ENCODE results near the gene EML5. TPM values are rescaled to one million over a fixed set of nuclear protein-coding genes. Genes with fewer than 3 reads are reported as not detected.

The EML5 gene
- total RNA-seq, 2 donors from 2014 or later: 8.3 to 17.2 TPM

- Histone ChIP-seq H3K9me3 (no peaks in the 10 kb centered on the region), H3K27ac (no peak overlapping the region), H3K27me3 (replicated peaks; ENCODE audit: insufficient read depth) (no peaks in the 10 kb centered on the region), H3K4me1 (replicated peaks) (no peaks in the 10 kb centered on the region), H3K4me3 (no peak overlapping the region), H3K36me3 (no peaks in the 10 kb centered on the region)
- DNase-seq (ENCODE audit: low spot score): no peak
- intact Hi-C loops (cut with DNase I): no loop called here
- TF ChIP-seq POLR2AphosphoS5 (IDR thresholded peaks at IDR 0.05) (no peak), CTCF (IDR thresholded peaks at IDR 0.05) (no peak)
Observed at GRCh38 chr14:88808359-88808758, 15.6 kb upstream of the EML5 start.

- WGBS: 23% methylated on average over 1 of the region's 1 CpG
Observed at GRCh38 chr14:88804477-88804876, 11.7 kb upstream of the EML5 start.

GRCh38 chr14:88804035-88804434 lies 11.3 kb upstream of the EML5 start:
- DNase-seq (ENCODE audit: low spot score): no peak
- H3K27ac ChIP-seq: no peak overlapping the region
- no peaks in the 10 kb centered on the region for H3K36me3 ChIP-seq
- H3K9me3 ChIP-seq: no peaks in the 10 kb centered on the region
- intact Hi-C loops (cut with DNase I): no loop called here
- 65% methylated on average over 2 of the region's 2 CpGs for WGBS
- no peaks in the 10 kb centered on the region for H3K4me1 ChIP-seq (replicated peaks)
- TF ChIP-seq POLR2A (IDR thresholded peaks at IDR 0.05): no peak
- no peak for TF ChIP-seq POLR2AphosphoS5 (IDR thresholded peaks at IDR 0.05)
- no peak for TF ChIP-seq CTCF (IDR thresholded peaks at IDR 0.05)
- H3K27me3 ChIP-seq (replicated peaks; ENCODE audit: insufficient read depth): no peaks in the 10 kb centered on the region
- H3K4me3 ChIP-seq: no peak overlapping the region

More at GRCh38 chr14:88804477-88804876, 11.7 kb upstream of the EML5 start:
- Histone ChIP-seq H3K27me3 (replicated peaks; ENCODE audit: insufficient read depth) (no peaks in the 10 kb centered on the region), H3K36me3 (no peaks in the 10 kb centered on the region), H3K4me1 (replicated peaks) (no peaks in the 10 kb centered on the region), H3K9me3 (no peaks in the 10 kb centered on the region), H3K27ac (no peak overlapping the region), H3K4me3 (no peak overlapping the region)
- intact Hi-C loops (cut with DNase I): no loop called here
- no peak for DNase-seq (ENCODE audit: low spot score)
- TF ChIP-seq CTCF (IDR thresholded peaks at IDR 0.05): no peak
- TF ChIP-seq POLR2AphosphoS5 (IDR thresholded peaks at IDR 0.05): no peak
- TF ChIP-seq POLR2A (IDR thresholded peaks at IDR 0.05): no peak

- no peak for TF ChIP-seq POLR2AphosphoS5 (IDR thresholded peaks at IDR 0.05)
- no peak for TF ChIP-seq CTCF (IDR thresholded peaks at IDR 0.05)
- no peak for TF ChIP-seq POLR2A (IDR thresholded peaks at IDR 0.05)
- intact Hi-C loops (cut with DNase I): no loop called here
- 83% methylated on average over 6 of the region's 6 CpGs for WGBS
- no peaks in the 10 kb centered on the region for H3K36me3 ChIP-seq
- no peak overlapping the region for H3K27ac ChIP-seq
- H3K4me1 ChIP-seq (replicated peaks): no peaks in the 10 kb centered on the region
- no peaks in the 10 kb centered on the region for H3K9me3 ChIP-seq
- H3K27me3 ChIP-seq (replicated peaks; ENCODE audit: insufficient read depth): no peaks in the 10 kb centered on the region
- DNase-seq (ENCODE audit: low spot score): no peak
- no peak overlapping the region for H3K4me3 ChIP-seq
Observed at GRCh38 chr14:88802596-88802995, 9.8 kb upstream of the EML5 start.

- Histone ChIP-seq H3K36me3 (no peaks in the 10 kb centered on the region), H3K27ac (no peak overlapping the region), H3K27me3 (replicated peaks; ENCODE audit: insufficient read depth) (no peaks in the 10 kb centered on the region), H3K4me1 (replicated peaks) (no peaks in the 10 kb centered on the region), H3K4me3 (no peak overlapping the region), H3K9me3 (no peaks in the 10 kb centered on the region)
- DNase-seq (ENCODE audit: low spot score): no peak
- WGBS: 63% methylated on average over 5 of the region's 5 CpGs
- intact Hi-C loops (cut with DNase I): no loop called here
- TF ChIP-seq POLR2A (IDR thresholded peaks at IDR 0.05) (no peak), POLR2AphosphoS5 (IDR thresholded peaks at IDR 0.05) (no peak)
Observed at GRCh38 chr14:88799522-88799921, 6.8 kb upstream of the EML5 start.

Data from prostate gland (tissue), 2 donors.